H1 (cell line): ENCODE measurements around the gene GCAT. TPM values are rescaled to one million over a fixed set of nuclear protein-coding genes. Genes with fewer than 3 reads are reported as not detected.

ENCODE experiments used
- CTCF ChIA-PET: fragments of 300-600 bp; sonication (Branson Sonifier 250); formaldehyde crosslinking; loops from one replicate; lab custom pipeline; 2021; ENCODE audit not compliant: partially characterized antibody; lab: Charles Lee
- POLR2A ChIA-PET: fragments of 300-600 bp; sonication (Branson Sonifier 250); formaldehyde crosslinking; loops from one replicate; lab custom pipeline; 2021; ENCODE audit warnings: inconsistent platforms; ENCODE audit not compliant: partially characterized antibody; lab: Charles Lee
- DNase-seq, 2 experiments: peaks; one replicate each; pipeline versions ENCODE4 v3.0.0 to v3.0.0-alpha.2; 2010 to 2022; ENCODE audit warnings: low spot score in 2 of 2, low read depth in 1 of 2, mixed read lengths in 1 of 2
- FAIRE-seq: peaks from 2 replicates; lab custom pipeline; 2011; peaks lifted over from hg19 to GRCh38; lab: Jason Lieb, UNC
- H2AFZ ChIP-seq: 2 replicates; pipeline ENCODE4 v1.8.1; 2012; ENCODE audit warnings: low read length, inconsistent platforms
- H2AK5ac ChIP-seq: 2 replicates; pipeline ENCODE4 v1.6.1; 2013; ENCODE audit warnings: low read depth, low read length
- H2BK120ac ChIP-seq: replicated peaks from 2 replicates; pipeline ENCODE3; 2013; ENCODE audit warnings: low read depth, low read length, inconsistent platforms
- H2BK12ac ChIP-seq: 2 replicates; pipeline ENCODE4 v1.6.1; 2013; ENCODE audit warnings: low read depth, low read length
- H2BK15ac ChIP-seq: 2 replicates; pipeline ENCODE4 v1.6.1; 2013; ENCODE audit warnings: low read length
- H2BK20ac ChIP-seq: 2 replicates; pipeline ENCODE4 v1.6.1; 2013; ENCODE audit warnings: low read length
- H2BK5ac ChIP-seq: 2 replicates; pipeline ENCODE4 v1.6.1; 2013; ENCODE audit warnings: low read depth, low read length
- H3K14ac ChIP-seq: 2 replicates; pipeline ENCODE4 v1.6.1; 2013; ENCODE audit warnings: inconsistent platforms; ENCODE audit not compliant: insufficient read length
- H3K18ac ChIP-seq: 2 replicates; pipeline ENCODE4 v1.6.1; 2013; ENCODE audit warnings: low read length; ENCODE audit errors: extremely low read depth
- H3K23ac ChIP-seq: 2 replicates; pipeline ENCODE4 v1.6.1; 2013; ENCODE audit warnings: inconsistent platforms; ENCODE audit not compliant: insufficient read length
- H3K23me2 ChIP-seq: 2 replicates; pipeline ENCODE4 v1.6.1; 2013; ENCODE audit warnings: low read depth, low read length
- H3K27ac ChIP-seq: 2 replicates; pipeline ENCODE4 v1.6.1; 2011; ENCODE audit warnings: low read depth, low read length, inconsistent platforms
- H3K27me3 ChIP-seq, 4 experiments: replicated peaks in 1 of 4; 1 replicate in 1 of 4; 2 replicates in 3 of 4; pipeline versions ENCODE4 v1.6.1 to v1.8.1; 2011 to 2013; ENCODE audit warnings: low read length in 3 of 4, mild to moderate bottlenecking in 3 of 4, inconsistent platforms in 2 of 4, mixed read lengths in 2 of 4, moderate library complexity in 1 of 4; ENCODE audit not compliant: control insufficient read depth in 3 of 4, insufficient read depth in 3 of 4; ENCODE audit errors: extremely low read depth in 1 of 4
- H3K36me3 ChIP-seq, 4 experiments: 2 replicates each; pipeline versions ENCODE4 v1.6.1 to v1.8.1; 2011 to 2013; ENCODE audit warnings: mild to moderate bottlenecking in 4 of 4, low read length in 3 of 4, moderate library complexity in 2 of 4, control low read depth in 1 of 4, inconsistent platforms in 1 of 4; ENCODE audit not compliant: insufficient read depth in 4 of 4, control insufficient read depth in 2 of 4
- H3K4ac ChIP-seq: replicated peaks from 2 replicates; pipeline ENCODE3; 2013; ENCODE audit warnings: low read length, low read depth, mixed read lengths, inconsistent platforms; ENCODE audit not compliant: insufficient read length
- H3K4me1 ChIP-seq, 4 experiments: replicated peaks in 1 of 4; 1 replicate in 1 of 4; 2 replicates in 3 of 4; pipeline versions ENCODE4 v1.6.1 to v1.8.1; 2011 to 2013; ENCODE audit warnings: low read length in 3 of 4, inconsistent platforms in 2 of 4, mixed read lengths in 1 of 4; ENCODE audit not compliant: insufficient read depth in 4 of 4, control insufficient read depth in 3 of 4
- H3K4me2 ChIP-seq, 2 experiments: 2 replicates each; pipeline versions ENCODE4 v1.6.1 to v1.8.1; 2011 to 2013; ENCODE audit warnings: low read depth in 2 of 2, low read length in 2 of 2, control low read depth in 1 of 2, inconsistent platforms in 1 of 2, mild to moderate bottlenecking in 1 of 2; ENCODE audit not compliant: insufficient read depth in 1 of 2
- H3K4me3 ChIP-seq, 4 experiments: fragments of 200-600, 300-600 bp in 1 of 4; sonication (generic), shearing (Covaris generic), sonication (Bioruptor Twin) in 1 of 4; 2 replicates each; pipeline versions ENCODE4 v1.5.1 to v1.8.1; 2011 to 2016; ENCODE audit warnings: low read length in 4 of 4, low read depth in 3 of 4, control low read depth in 2 of 4, inconsistent platforms in 2 of 4, mild to moderate bottlenecking in 2 of 4, mixed read lengths in 1 of 4, moderate library complexity in 1 of 4; ENCODE audit not compliant: insufficient read depth in 2 of 4; ENCODE audit errors: extremely low read depth in 1 of 4
- H3K56ac ChIP-seq: replicated peaks from 2 replicates; pipeline ENCODE3; 2013; ENCODE audit warnings: low read depth, mild to moderate bottlenecking, mixed read lengths, low read length, inconsistent platforms; ENCODE audit not compliant: insufficient read length
- H3K79me1 ChIP-seq: 2 replicates; pipeline ENCODE4 v1.6.1; 2013; ENCODE audit warnings: low read depth, low read length, control low read depth
- H3K79me2 ChIP-seq, 2 experiments: 2 replicates each; pipeline versions ENCODE4 v1.6.1 to v1.8.1; 2012 to 2013; ENCODE audit warnings: low read length in 2 of 2, mild to moderate bottlenecking in 2 of 2, inconsistent platforms in 1 of 2; ENCODE audit not compliant: insufficient read depth in 2 of 2, control insufficient read depth in 1 of 2
- H3K9ac ChIP-seq, 4 experiments: replicated peaks in 1 of 4; 1 replicate in 1 of 4; 2 replicates in 3 of 4; pipeline versions ENCODE4 v1.6.1 to v1.8.1; 2011 to 2013; ENCODE audit warnings: low read depth in 3 of 4, low read length in 3 of 4, control low read depth in 2 of 4, mild to moderate bottlenecking in 2 of 4, moderate library complexity in 2 of 4, inconsistent platforms in 1 of 4; ENCODE audit errors: extremely low read depth in 1 of 4
- H3K9me3 ChIP-seq, 2 experiments: 2 replicates each; pipeline versions ENCODE4 v1.6.1 to v1.8.1; 2012 to 2013; ENCODE audit warnings: mild to moderate bottlenecking in 2 of 2, moderate library complexity in 2 of 2, control low read depth in 1 of 2, inconsistent platforms in 1 of 2, low read depth in 1 of 2, low read length in 1 of 2, mixed read lengths in 1 of 2; ENCODE audit not compliant: insufficient read depth in 2 of 2
- H4K20me1 ChIP-seq, 2 experiments: replicated peaks in 1 of 2; 2 replicates each; pipeline versions ENCODE3 to v1.8.1; 2011 to 2013; ENCODE audit warnings: inconsistent platforms in 2 of 2, low read length in 2 of 2, mild to moderate bottlenecking in 1 of 2; ENCODE audit not compliant: insufficient read depth in 2 of 2, control insufficient read depth in 1 of 2
- H4K5ac ChIP-seq: 2 replicates; pipeline ENCODE4 v1.6.1; 2013; ENCODE audit warnings: low read length, low read depth, mixed read lengths, inconsistent platforms; ENCODE audit not compliant: insufficient read length
- H4K8ac ChIP-seq: 2 replicates; pipeline ENCODE4 v1.8.0; 2013; ENCODE audit warnings: mild to moderate bottlenecking, moderate library complexity, low read length, inconsistent platforms; ENCODE audit not compliant: insufficient read depth; ENCODE audit errors: extremely low read depth
- H4K91ac ChIP-seq: replicated peaks from 2 replicates; pipeline ENCODE3; 2013; ENCODE audit warnings: low read length, mixed read lengths, inconsistent platforms; ENCODE audit not compliant: insufficient read length
- BCL11A ChIP-seq, 2 experiments: IDR thresholded peaks; one replicate each; pipeline ENCODE4 v1.6.1; 2011; ENCODE audit warnings: low read depth in 2 of 2, low read length in 2 of 2, mild to moderate bottlenecking in 2 of 2
- BRCA1 ChIP-seq: IDR thresholded peaks from 2 replicates; pipeline ENCODE4 v1.6.1; 2012; ENCODE audit warnings: low read depth, low read length, improper control_type of control experiment
- CHD2 ChIP-seq: IDR thresholded peaks from 2 replicates; pipeline ENCODE4 v1.6.1; 2012; ENCODE audit warnings: low read length, improper control_type of control experiment
- E2F6 ChIP-seq: IDR thresholded peaks from 2 replicates; pipeline ENCODE4 v1.6.1; 2012; ENCODE audit warnings: inconsistent platforms
- EZH2 ChIP-seq: fragments of 200-600 bp; sonication (generic); IDR thresholded peaks from 2 replicates; pipeline ENCODE4 v1.7.1; 2012; ENCODE audit warnings: low read depth, mild to moderate bottlenecking, moderate library complexity, low read length, inconsistent platforms; ENCODE audit not compliant: severe bottlenecking
- NANOG ChIP-seq: IDR thresholded peaks from 2 replicates; pipeline ENCODE4 v1.6.1; 2011; ENCODE audit warnings: low read length, low read depth, mild to moderate bottlenecking, inconsistent platforms; ENCODE audit not compliant: insufficient read depth, poor library complexity, severe bottlenecking
- WGBS, 2 experiments: shearing (Covaris generic) in 1 of 2; methylation state at CpG; one replicate each; pipeline versions ENCODE4 v1.1.6 to v1.1.7; 2013 to 2015; ENCODE audit warnings: low lambda C conversion rate in 2 of 2, mixed read lengths in 2 of 2, inconsistent platforms in 1 of 2, low coverage in 1 of 2, missing lambda C conversion rate in 1 of 2; ENCODE audit not compliant: insufficient replicate concordance in 2 of 2, insufficient coverage in 1 of 2, insufficient read length in 1 of 2; ENCODE audit errors: extremely low coverage in 1 of 2, missing lambda C conversion rate in 1 of 2; 5-methylcytosine and 5-hydroxymethylcytosine counted together
- polyA plus RNA-seq, 7 experiments: library from polyadenylated mRNA; depleted of rRNA in 3 of 7; stranded (reverse) in 5 of 7; unstranded in 2 of 7; fragments of >200 nt in 5 of 7; fragments of 200-250 nt in 2 of 7; gene quantifications; 1 replicate in 5 of 7; 2 replicates in 1 of 7; 4 replicates in 1 of 7; pipeline versions ENCODE4 v1.2.1 to v1.2.3, GENCODE V29; 2011 to 2013; ENCODE audit warnings: missing spikeins in 2 of 7, mixed read lengths in 2 of 7
- total RNA-seq: library from RNA; stranded (reverse); fragmentation: NEBNext Ultra II Directional; extraction: Animal tissue kit (Norgen Biotek cat#: 25700); gene quantifications from 2 replicates; pipeline ENCODE4 v1.2.1, GENCODE V29; 2021

Gene GCAT
- total and polyA plus RNA-seq, 2 of the 8 experiments (the other 6 are each of a cell fraction or from before 2014, with no cell fraction given) = 24.3 to 47.5 TPM

DNA sequence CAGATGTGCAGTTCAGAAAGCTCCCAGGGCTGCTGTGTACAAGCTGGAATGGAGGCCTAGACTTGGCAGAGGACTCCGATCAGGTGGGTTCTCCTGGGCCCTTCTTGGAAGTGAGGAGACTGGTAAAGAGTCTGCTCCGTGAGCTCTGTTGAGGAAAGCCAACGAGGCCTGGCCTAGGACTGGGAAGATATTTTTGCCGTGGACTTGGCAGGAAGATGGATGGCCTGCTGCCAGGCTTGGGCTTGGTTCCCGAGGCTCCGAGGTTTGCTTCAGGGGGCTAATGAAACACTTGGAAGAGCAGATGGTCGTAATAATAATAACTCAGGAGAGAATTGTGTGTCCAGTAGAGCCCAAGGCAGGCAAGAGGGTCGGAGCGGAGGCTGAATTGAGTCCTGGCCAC, 19.3 kb downstream of the GCAT start:
- WGBS, 2 experiments = 87% methylated on average over 9 of the region's 9 CpGs; no CpG with 5 or more reads in 1 of the 2 experiments
- Histone ChIP-seq H3K9ac (no peak overlapping the region; a peak in 1 of 7 replicates), H3K4me3 (no peak overlapping the region), H3K23ac (no peak overlapping the region), H3K18ac (no peak overlapping the region), H3K79me2 (no peaks in the 10 kb centered on the region), H4K8ac (no peak overlapping the region; the same call in 1 of the 2 replicates), H2AK5ac (no peak overlapping the region), H3K56ac (no peak overlapping the region), H3K4ac (no peak overlapping the region), H2BK5ac (no peak overlapping the region), H3K23me2 (peaks cover 8% of the 10 kb centered on the region), H2BK20ac (no peak overlapping the region), H2BK15ac (no peak overlapping the region), H3K4me2 (no peak overlapping the region), H3K79me1 (no peaks in the 10 kb centered on the region), H2BK120ac (no peak overlapping the region), H4K5ac (no peak overlapping the region), H2AFZ (no peak overlapping the region), H3K4me1 (peaks cover 5 to 23% (median 15%) of the 10 kb centered on the region in 4 experiments), H3K27me3 (peaks cover 8 to 24% (median 20%) of the 10 kb centered on the region in 4 experiments), H4K20me1 (peaks cover 0 to 2% of the 10 kb centered on the region in 2 experiments), H4K91ac (no peak overlapping the region), H3K27ac (no peak overlapping the region), H3K36me3 (peaks cover 2 to 10% (median 6%) of the 10 kb centered on the region in 4 experiments; a peak in 4 of 8 replicates), H3K14ac (no peak overlapping the region), H2BK12ac (no peak overlapping the region), H3K9me3 (no peaks in the 10 kb centered on the region)
- DNase-seq = no peak
- FAIRE-seq = no peak
- ChIA-PET POLR2A (interaction anchor here (1.7 kb wide), 2 partner anchors 8 to 9 kb away, joined by 5 to 7 read pairs; no protein-coding TSS in a partner anchor), CTCF (interaction anchor here (0.7 to 3.4 kb wide), 6 partner anchors 7 to 1418 kb away, joined by 3 to 15 read pairs (median 8); partner anchors contain the start of genes ANKRD54 and PDGFB)
- TF ChIP-seq E2F6 (no peak), NANOG (no peak), EZH2 (no peak), BCL11A (IDR thresholded peaks at IDR 0.05; ENCODE audit: low read depth in 2 of 2, low read length in 2 of 2) (no peak), CHD2 (no peak), BRCA1 (no peak)
